Non-pigmented ciliary epithelial cell (primary cell): ENCODE data around the gene ROBO1.

Source experiments
- DNase-seq: peaks from one replicate; pipeline ENCODE4 v3.0.0-alpha.2; 2010; ENCODE audit warnings: low read depth

ROBO1 gene

GRCh38 chr3:79012530-79012913 is 755.3 kb downstream of the ROBO1 start:
- DNase-seq, result no peak

- no peak for DNase-seq
Measured at GRCh38 chr3:79011821-79012529, 755.8 kb downstream of the ROBO1 start.

DNA sequence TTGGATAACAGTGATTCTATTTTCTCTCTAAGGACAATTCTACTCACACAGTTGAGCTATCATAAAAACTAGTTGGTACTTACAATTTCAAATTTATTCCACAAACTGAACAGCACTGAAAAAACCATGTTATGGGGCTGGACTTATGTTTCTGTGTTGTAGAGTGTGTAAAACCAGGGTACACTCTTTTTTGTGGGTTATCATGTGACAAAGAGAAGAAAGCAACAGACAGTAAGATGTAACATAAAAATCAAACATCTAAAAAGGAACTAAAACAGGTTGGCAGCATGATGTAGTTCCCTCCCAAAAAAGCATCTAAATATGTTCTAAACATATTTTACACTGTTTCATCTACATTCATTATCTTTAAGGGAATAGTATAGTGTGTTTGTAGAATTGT is 757.9 kb downstream of the ROBO1 start:
- no peak for DNase-seq

DNA sequence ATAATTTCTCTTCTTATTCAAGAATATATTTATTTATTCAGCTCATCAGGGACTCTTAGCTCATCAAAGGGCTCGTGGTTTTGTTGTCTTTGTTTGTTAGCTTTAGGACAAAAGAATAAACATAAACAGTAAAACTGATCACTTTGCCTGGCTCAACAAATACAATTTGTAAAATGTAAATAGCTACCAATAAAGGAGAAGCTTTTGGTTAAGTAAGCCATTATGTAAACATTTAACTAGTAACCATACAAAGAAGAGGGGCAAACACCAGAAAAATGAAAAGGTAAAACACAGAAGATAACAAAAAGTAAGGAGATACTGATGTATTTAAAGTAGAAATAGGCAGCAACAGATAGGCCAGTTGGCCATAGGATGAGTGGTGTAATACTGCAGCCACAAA is 761.7 kb downstream of the ROBO1 start:
- no peak for DNase-seq

DNA sequence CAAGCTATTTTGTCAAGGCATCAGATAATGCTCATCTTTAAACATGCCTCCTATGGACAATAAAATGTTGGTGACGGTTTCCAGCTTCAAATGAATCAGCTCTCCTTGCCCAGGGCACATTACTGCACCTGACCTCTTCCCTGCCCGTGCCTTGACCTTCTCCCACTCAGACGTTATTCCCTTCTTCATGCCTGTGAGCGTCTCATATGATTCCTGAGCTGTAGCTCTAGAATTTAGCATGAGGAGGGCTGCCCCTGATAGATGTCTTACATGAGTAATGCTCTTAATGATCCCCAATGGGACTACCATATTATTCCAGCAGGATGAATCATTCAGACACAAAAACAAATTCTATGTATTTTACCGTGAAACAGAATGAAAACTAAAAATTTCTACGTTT is 762.7 kb downstream of the ROBO1 start:
- no peak for DNase-seq

DNA sequence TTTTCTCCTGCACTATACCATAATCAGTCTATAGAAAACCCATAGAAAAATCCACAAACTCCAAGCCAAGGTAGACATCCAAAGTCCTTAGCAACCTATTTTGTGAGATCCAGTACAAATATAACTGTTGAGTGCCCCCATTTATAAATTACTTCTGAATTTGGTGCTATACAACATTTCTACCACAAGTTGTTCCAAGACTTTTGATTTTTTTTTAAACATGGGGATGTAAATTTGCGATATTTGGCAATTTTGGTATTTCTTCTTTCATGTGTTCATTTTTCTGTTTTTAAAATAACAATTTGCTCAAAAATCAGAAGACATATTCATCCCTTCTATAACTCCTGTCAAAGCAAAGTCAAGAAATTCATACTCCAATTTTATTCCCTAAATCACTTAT is 763.8 kb downstream of the ROBO1 start:
- DNase-seq, result no peak

DNA sequence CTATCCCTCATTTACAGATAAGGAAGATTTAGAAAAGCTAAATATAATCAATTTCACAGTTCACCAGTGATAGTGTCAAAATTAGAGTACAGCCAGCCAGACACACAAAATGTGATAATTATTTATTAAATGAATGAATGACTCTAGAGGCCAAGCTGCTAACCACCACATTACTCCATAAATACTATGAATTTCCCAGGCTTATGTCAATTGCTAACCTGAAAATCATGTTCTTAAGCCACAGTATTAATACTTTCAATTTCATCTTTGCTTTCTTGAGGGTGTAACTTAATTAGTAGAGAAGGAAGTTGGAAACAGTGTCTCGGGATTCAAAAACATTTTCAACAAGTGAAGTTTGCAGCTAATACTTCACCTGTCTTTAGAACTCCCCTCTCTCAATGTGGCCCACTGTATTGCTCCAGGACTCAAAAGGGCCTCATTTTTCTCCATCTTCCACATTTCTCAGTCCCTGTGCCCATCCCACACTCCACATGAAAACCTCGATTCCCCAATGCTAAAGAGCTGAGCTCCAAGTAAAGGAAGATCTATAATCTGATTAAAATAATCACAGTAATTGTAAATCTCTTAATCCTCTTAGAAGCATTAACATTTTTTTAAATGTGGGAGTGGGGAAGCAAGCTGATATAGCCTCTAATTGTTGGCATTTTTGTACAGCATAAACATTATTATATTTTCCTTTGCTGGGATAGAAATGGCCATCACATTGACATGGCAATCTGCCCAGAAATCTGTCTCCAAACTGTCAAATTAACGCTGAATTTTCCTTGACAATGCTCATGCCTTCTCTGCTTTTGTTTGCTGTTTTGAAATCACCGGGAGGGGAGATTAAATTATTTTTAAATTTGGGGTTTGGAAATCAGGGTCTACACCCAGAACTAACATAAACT is 765.1 kb downstream of the ROBO1 start:
- no peak for DNase-seq

DNA sequence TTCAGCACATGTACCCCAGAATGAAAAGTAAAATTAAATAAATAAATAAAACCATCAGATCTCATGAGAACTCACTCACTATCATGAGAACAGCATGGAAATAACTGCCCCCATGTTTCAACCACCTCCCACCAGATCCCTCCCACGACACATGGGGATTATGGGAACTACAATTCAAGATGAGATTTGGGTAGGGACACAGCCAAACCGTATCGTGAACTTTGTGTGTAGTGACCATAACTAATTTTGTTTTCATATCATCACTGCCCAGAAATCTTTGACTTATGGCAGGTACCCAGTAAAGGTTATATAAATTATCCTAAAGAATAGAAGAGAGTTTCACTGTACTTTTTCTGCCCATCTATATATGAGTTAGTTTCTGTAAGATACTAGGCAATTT is 766.5 kb downstream of the ROBO1 start:
- no peak for DNase-seq

GRCh38 chr3:78999139-78999538 is 768.7 kb downstream of the ROBO1 start:
- DNase-seq, result no peak

GRCh38 chr3:78995087-78995486 is 772.7 kb downstream of the ROBO1 start:
- DNase-seq, result no peak

DNA sequence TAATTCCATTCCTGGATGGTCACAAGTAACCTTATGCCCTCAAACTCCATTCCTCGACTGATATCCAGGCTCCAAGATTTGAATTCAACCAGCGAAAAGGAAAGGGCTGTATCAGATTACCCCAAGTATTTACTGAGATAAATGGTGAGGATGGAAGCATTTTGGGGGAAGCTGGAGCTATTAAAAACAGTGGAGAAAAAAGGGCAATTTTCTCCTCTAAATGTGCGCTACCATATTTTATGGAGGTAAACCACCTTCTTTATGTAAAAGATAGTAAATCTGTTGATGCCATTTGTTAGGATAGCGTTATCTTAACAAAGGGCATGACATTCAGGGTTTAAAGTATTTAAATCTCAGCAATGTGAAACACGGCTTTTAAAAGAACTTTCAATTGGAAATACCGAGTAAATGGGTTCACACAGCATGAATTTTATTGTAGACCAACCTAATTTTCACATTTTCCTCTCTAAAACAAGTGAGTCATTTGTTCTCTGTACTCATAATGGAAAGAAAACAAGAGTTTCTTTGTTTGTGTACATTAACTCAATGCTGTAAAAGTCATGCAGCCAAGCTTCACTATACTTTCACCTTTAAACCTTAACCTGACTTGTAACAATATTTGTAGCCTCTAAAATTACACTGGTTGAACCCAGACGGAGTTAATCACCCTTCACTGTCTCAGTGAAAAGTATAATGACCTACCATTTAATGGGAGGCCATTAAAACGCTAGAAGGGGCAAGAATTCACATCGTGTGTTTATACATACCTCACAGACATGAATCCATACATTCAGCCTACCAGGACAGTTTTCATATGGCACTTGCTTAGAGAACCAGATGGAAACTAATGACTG is 773.4 kb downstream of the ROBO1 start:
- no peak for DNase-seq

- no peak for DNase-seq
Measured at GRCh38 chr3:78993375-78993774, 774.4 kb downstream of the ROBO1 start.

GRCh38 chr3:78992830-78993229 is 775.0 kb downstream of the ROBO1 start:
- DNase-seq, result no peak

DNA sequence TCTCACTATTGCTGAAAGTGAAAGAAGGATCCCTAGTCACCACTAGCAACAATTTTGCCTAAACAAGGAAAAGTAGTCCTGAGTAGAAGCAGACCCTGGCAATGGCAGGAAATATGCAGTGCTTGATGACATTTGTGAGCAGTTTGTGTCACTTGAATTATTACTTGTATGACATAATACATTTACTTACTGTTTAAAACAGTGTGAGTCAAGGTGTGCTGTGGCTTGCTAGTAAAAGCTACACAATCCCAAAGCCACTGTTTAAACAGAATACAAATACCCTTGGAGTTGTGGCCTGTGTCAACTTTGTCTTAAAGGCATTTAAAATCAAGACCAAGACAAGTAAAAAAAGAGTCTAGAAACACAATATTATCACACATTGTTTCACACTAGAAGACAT is 775.4 kb downstream of the ROBO1 start:
- DNase-seq, result no peak

DNA sequence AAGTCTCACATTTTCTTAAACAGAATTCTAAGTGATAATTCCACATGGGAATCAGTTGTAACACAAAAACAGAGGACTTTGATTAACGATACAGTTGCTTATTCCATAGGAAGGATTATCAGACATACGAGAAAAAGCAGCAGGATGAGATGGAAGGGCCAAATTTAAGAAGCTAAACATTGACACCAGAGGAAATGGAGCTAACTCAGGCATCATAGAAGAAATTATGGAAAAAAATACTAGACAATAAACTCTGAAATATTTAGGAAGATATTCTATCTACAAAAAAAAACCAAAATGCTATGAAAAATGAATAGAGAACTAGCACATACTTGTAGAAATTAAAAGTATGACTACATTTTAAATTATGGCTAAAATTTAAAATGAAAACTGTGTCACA is 776.1 kb downstream of the ROBO1 start:
- no peak for DNase-seq

DNA sequence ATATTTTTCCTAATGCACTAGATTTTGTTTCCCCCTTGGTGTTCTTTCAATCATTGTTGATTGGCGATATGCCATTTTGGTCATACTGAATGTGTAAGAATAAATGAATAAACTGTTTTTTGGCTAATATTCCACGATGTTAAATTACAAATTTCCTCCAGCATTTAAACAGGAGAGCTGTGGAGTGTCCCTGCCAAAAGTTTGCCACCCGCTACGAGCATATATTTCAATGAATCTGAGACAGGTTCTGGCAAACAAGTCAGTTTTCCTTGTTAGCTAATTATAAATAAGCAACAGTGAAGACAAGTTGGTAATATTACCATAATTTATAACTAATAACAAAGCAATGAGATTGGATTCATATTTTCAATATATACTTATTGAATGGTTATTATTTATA is 777.6 kb downstream of the ROBO1 start:
- DNase-seq, result no peak

DNA sequence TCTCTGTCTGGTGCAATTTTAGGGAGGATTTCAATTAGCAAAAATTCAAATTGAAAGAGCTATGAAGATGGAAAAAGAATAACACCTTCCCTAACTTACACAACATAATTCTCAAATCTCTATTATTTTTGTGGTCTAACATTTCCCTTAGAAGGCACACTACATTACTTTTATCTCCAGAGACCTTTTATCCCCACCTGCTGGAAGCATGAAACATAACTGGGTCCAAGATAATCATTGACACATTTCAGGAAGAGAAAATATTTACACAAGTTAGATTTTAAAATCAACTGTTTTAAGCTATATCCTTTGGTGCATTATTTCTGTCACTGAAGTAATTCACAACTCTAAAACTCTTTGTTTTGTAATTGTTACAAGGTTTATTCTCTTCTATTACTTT is 779.5 kb downstream of the ROBO1 start:
- DNase-seq, result no peak

- DNase-seq, result no peak
Measured at GRCh38 chr3:78986416-78987101, 781.2 kb downstream of the ROBO1 start.

DNA sequence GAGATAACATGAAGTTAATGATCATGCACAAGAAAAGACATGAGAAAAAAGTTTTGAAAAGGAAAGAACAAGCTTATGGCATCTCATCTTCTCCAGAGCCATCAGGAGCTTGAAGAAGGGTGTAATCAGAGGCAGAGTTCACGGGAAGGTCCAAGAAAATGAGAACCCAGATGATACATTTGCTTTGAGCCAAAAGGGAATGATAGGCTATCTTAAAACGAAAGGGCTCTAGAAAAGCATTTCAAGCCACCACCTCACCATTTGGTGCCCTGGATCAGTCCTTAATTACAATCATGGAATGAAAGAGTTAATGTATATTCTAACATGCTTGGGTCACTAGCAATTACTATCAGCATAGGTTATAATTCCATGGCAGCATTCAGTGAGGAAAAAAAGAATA is 781.8 kb downstream of the ROBO1 start:
- DNase-seq, result no peak

DNA sequence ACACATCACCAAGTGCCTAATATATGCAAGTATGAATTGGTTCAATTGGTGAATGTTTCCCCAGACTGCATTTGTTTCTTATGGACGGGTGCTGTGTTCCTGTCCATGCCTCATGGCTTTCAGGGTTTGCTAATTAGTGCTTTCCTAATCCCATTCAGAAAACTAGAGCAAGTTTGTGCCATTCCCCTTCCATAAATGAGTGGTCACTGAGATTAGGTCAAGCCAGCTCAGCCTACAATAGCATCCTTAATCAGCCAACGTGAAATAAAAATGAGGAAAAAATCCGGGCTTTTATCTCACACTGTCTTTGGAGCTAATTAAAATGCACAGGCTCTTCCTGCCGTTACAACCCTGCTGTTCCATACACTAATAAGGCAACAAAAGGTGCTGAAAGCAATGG is 788.8 kb downstream of the ROBO1 start:
- DNase-seq, result no peak

DNA sequence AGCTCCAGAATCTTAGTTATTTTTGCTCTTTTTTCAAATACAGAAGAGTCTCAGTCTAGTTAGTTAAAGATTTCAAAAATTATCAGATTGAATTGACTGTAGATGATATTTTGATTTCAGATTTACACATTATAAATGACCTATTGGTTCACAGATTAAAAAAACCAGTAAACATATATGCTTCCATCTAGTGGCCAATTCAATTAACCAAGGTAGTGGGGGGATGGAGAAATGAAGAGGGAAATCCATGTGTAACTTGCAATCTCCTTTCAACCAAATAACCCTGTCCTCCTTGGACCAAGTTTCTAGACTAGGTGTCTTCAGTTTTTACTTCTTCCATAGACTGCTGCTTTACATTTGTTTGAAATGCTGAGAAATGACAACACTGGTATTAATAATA is 789.8 kb downstream of the ROBO1 start:
- no peak for DNase-seq

DNA sequence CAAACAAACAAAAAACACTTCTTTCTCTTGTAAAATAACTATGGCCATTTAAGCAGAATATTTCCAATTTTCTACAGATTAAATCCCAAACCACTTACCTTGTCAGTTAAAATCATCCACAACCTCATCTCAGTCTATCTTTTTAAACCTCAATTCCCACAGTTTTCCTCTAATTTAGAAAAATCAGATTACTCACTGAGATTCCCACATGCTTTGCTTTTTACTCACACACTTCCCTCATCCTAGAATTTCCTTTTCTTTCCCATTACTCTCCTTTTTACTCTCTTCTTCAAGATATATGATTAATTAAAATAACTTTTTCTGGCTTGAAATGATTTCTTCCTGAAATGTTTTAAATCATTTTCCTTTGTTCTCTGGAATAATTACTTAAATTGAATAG is 790.7 kb downstream of the ROBO1 start:
- DNase-seq, result no peak
